Osteoblast (primary cell): ENCODE data around the gene KLHL29. TPM values are rescaled to one million over a fixed set of nuclear protein-coding genes. Genes with fewer than 3 reads are reported as not detected.

ENCODE experiments used
- DNase-seq: peaks from one replicate; pipeline ENCODE4 v3.0.0; 2011; ENCODE audit warnings: low spot score, mixed read lengths; ENCODE audit not compliant: insufficient read length; ENCODE audit errors: missing footprints
- H2AFZ ChIP-seq: 2 replicates; pipeline ENCODE4 v1.6.0; 2011; ENCODE audit warnings: mild to moderate bottlenecking, low read length
- H3K27ac ChIP-seq: 2 replicates; pipeline ENCODE4 v1.5.1; 2011; ENCODE audit warnings: mild to moderate bottlenecking, low read depth, low read length, moderate library complexity
- H3K27me3 ChIP-seq: 2 replicates; pipeline ENCODE4 v1.6.0; 2012; ENCODE audit warnings: mild to moderate bottlenecking, control low read depth, inconsistent platforms, low read length, moderate library complexity; ENCODE audit not compliant: insufficient read depth
- H3K36me3 ChIP-seq: 2 replicates; pipeline ENCODE4 v1.5.1; 2011; ENCODE audit warnings: mild to moderate bottlenecking, low read length, control low read depth, moderate library complexity; ENCODE audit not compliant: insufficient read depth
- H3K4me1 ChIP-seq: 2 replicates; pipeline ENCODE4 v1.5.1; 2011; ENCODE audit warnings: mild to moderate bottlenecking, low read length, control low read depth, moderate library complexity; ENCODE audit not compliant: insufficient read depth
- H3K4me2 ChIP-seq: 2 replicates; pipeline ENCODE4 v1.6.0; 2011; ENCODE audit warnings: mild to moderate bottlenecking, low read length; ENCODE audit not compliant: insufficient read depth
- H3K4me3 ChIP-seq: fragments of 200-600 bp; sonication (generic); 3 replicates; pipeline ENCODE4 v1.5.1; 2012; ENCODE audit warnings: mild to moderate bottlenecking, low read length, inconsistent platforms; ENCODE audit not compliant: insufficient read depth
- H3K79me2 ChIP-seq: 2 replicates; pipeline ENCODE4 v1.6.0; 2012; ENCODE audit warnings: mild to moderate bottlenecking, low read length, control low read depth, inconsistent platforms; ENCODE audit not compliant: insufficient read depth
- H3K9me3 ChIP-seq: 2 replicates; pipeline ENCODE4 v1.5.1; 2011; ENCODE audit warnings: low read depth, low read length, control low read depth
- H4K20me1 ChIP-seq: 2 replicates; pipeline ENCODE4 v1.6.0; 2012; ENCODE audit warnings: mild to moderate bottlenecking, low read length, control low read depth; ENCODE audit not compliant: insufficient read depth
- CTCF ChIP-seq: IDR thresholded peaks from 2 replicates; pipeline ENCODE4 v1.5.1; 2011; ENCODE audit warnings: mild to moderate bottlenecking, low read depth, low read length, moderate library complexity; ENCODE audit errors: extremely low read depth
- total RNA-seq: library from RNA; depleted of rRNA; stranded (reverse); fragments of >200 nt; gene quantifications from 2 replicates; pipeline ENCODE4 v1.2.3, GENCODE V29; 2012

Gene KLHL29
- total RNA-seq, 1 donor = 3.3 TPM

GRCh38 chr2:23361152-23361551 lies 23.8 kb upstream of the KLHL29 start:
- no peak overlapping the region for H3K27ac ChIP-seq
- no peaks in the 10 kb centered on the region for H3K4me1 ChIP-seq
- no peak overlapping the region for H3K4me2 ChIP-seq
- H3K36me3 ChIP-seq = no peaks in the 10 kb centered on the region
- no peaks in the 10 kb centered on the region for H3K27me3 ChIP-seq
- no peak for DNase-seq
- H3K4me3 ChIP-seq = no peak overlapping the region
- no peaks in the 10 kb centered on the region for H4K20me1 ChIP-seq
- TF ChIP-seq CTCF = no peak
- H2AFZ ChIP-seq = no peak overlapping the region
- no peaks in the 10 kb centered on the region for H3K9me3 ChIP-seq
- H3K79me2 ChIP-seq = no peaks in the 10 kb centered on the region

DNA sequence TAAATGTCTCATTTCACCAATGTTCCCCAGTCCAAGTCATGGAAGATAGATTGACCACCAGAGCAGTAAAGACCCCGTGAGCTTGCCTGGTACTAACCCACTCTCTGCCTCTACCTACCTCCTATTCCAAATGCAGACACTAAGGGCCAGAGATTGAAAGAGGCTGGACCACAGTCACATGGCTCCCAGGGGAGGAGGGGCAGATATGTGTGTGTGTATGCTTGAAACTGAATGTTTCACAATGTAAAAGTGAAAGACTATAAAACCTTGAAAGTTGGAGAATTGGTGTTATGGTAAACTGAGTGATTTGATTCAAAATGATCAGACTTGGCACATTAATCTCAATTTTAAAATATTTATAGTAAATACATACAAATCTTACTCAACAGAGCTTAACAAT lies 21.7 kb upstream of the KLHL29 start:
- no peak overlapping the region for H3K4me2 ChIP-seq
- H3K4me1 ChIP-seq = no peaks in the 10 kb centered on the region
- no peak overlapping the region for H2AFZ ChIP-seq
- no peaks in the 10 kb centered on the region for H3K36me3 ChIP-seq
- no peak overlapping the region for H3K27ac ChIP-seq
- H3K9me3 ChIP-seq = no peaks in the 10 kb centered on the region
- no peaks in the 10 kb centered on the region for H4K20me1 ChIP-seq
- H3K79me2 ChIP-seq = no peaks in the 10 kb centered on the region
- no peak overlapping the region for H3K4me3 ChIP-seq
- TF ChIP-seq CTCF = no peak
- no peak for DNase-seq
- H3K27me3 ChIP-seq = no peaks in the 10 kb centered on the region

DNA sequence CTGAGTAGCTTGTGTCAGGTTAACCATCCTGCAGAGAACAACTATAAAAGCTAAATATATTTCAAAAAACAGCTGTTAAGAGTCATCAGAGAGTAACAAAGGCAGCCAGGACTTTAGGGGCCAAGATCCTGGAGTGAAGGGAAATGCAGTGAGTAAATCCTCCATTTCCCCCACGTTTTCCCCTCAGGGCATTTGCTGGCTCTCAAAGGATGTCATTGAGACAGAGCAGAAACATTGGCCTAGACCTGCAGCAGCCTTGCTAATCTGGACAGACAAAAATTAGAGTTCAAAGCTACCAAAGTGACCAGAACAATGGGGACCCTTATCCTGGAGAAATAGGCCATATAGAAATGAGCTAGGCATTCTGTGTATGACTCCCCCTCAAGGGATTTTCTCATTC lies 21.1 kb upstream of the KLHL29 start:
- no peak overlapping the region for H3K4me2 ChIP-seq
- H3K27ac ChIP-seq = no peak overlapping the region

GRCh38 chr2:23366720-23367119 lies 18.3 kb upstream of the KLHL29 start:
- Histone ChIP-seq H3K4me2 (no peak overlapping the region), H2AFZ (no peak overlapping the region), H3K4me1 (no peaks in the 10 kb centered on the region), H3K79me2 (no peaks in the 10 kb centered on the region), H3K27me3 (no peaks in the 10 kb centered on the region), H3K27ac (no peak overlapping the region), H4K20me1 (no peaks in the 10 kb centered on the region), H3K9me3 (no peaks in the 10 kb centered on the region), H3K4me3 (no peak overlapping the region), H3K36me3 (no peaks in the 10 kb centered on the region)
- no peak for DNase-seq
- TF ChIP-seq CTCF = no peak

More for the DNA sequence above, 21.1 kb upstream of the KLHL29 start:
- no peaks in the 10 kb centered on the region for H3K27me3 ChIP-seq
- H4K20me1 ChIP-seq = no peaks in the 10 kb centered on the region
- H3K4me1 ChIP-seq = no peaks in the 10 kb centered on the region
- DNase-seq = no peak
- no peak for TF ChIP-seq CTCF
- H2AFZ ChIP-seq = no peak overlapping the region
- no peaks in the 10 kb centered on the region for H3K79me2 ChIP-seq
- no peak overlapping the region for H3K4me3 ChIP-seq
- H3K36me3 ChIP-seq = no peaks in the 10 kb centered on the region
- H3K9me3 ChIP-seq = no peaks in the 10 kb centered on the region
